ENCODE measurements around the gene USF2. TPM values are rescaled to one million over a fixed set of nuclear protein-coding genes. Genes with fewer than 3 reads are reported as not detected.

Gene USF2
- polyA plus RNA-seq, 1 donor (not counting 4 experiments of a cell fraction or from before 2014, with no cell fraction given): 53.8 TPM

GRCh38 chr19:35251456-35251855 is 17.3 kb upstream of the USF2 start:
- Histone ChIP-seq H2AFZ (ENCODE audit: control insufficient read depth, low read length) (no peak overlapping the region), H3K4me1 (ENCODE audit: control insufficient read depth, extremely low read depth, insufficient read depth, low read length) (peaks cover 13% of the 10 kb centered on the region), H3K27me3 (ENCODE audit: control insufficient read depth, extremely low read depth, insufficient read depth, low read length) (no peaks in the 10 kb centered on the region), H3K4me3 (ENCODE audit: control insufficient read depth in 2 of 3, extremely low read depth in 1 of 3, insufficient read depth in 2 of 3, low read depth in 1 of 3, low read length in 3 of 3) (no peak overlapping the region), H3K27ac (ENCODE audit: control insufficient read depth, insufficient read depth, low read length) (no peak overlapping the region), H3K9ac (ENCODE audit: control insufficient read depth, extremely low read depth, insufficient read depth, low read length) (no peak overlapping the region), H3K9me3 (ENCODE audit: control insufficient read depth, low read depth, low read length) (no peaks in the 10 kb centered on the region), H4K20me1 (ENCODE audit: control insufficient read depth, extremely low read depth, insufficient read depth, low read length) (peaks cover 2% of the 10 kb centered on the region), H3K79me2 (ENCODE audit: control insufficient read depth, insufficient read depth, low read length) (peaks cover 43% of the 10 kb centered on the region), H3K36me3 (ENCODE audit: control insufficient read depth in 2 of 2, extremely low read depth in 1 of 2, insufficient read depth in 2 of 2, low read length in 2 of 2) (peaks cover 22 to 31% of the 10 kb centered on the region in 2 experiments), H3K9me1 (ENCODE audit: control insufficient read depth, extremely low read depth, insufficient read depth, low read length) (no peaks in the 10 kb centered on the region), H3K4me2 (ENCODE audit: control insufficient read depth, extremely low read depth, insufficient read depth, low read depth, low read length) (no peak overlapping the region)
- no peak for TF ChIP-seq EZH2 (IDR thresholded peaks at IDR 0.05; ENCODE audit: low read length)
- no peak for TF ChIP-seq CTCF (optimal IDR thresholded peaks at IDR 0.05 in 1 of 3, IDR thresholded peaks at IDR 0.05 in 1 of 3, conservative IDR thresholded peaks at IDR 0.05 in 1 of 3; ENCODE audit: extremely low read depth in 1 of 3, insufficient read depth in 2 of 3, low read length in 3 of 3)
- dilution Hi-C loops (cut with MboI; ENCODE audit: extremely low pct_ligation_motif_present, low sequenced_read_pairs): no loop called here
- DNase-seq (ENCODE audit: low read depth, low spot score) (no peak), FAIRE-seq (no peak)

- no peak overlapping the region for H3K4me2 ChIP-seq (ENCODE audit: control insufficient read depth, extremely low read depth, insufficient read depth, low read depth, low read length)
- H3K36me3 ChIP-seq (ENCODE audit: control insufficient read depth in 2 of 2, extremely low read depth in 1 of 2, insufficient read depth in 2 of 2, low read length in 2 of 2): peaks cover 25 to 39% of the 10 kb centered on the region in 2 experiments
- no peak overlapping the region for H3K9ac ChIP-seq (ENCODE audit: control insufficient read depth, extremely low read depth, insufficient read depth, low read length)
- DNase-seq (ENCODE audit: low read depth, low spot score): no peak
- no peak for FAIRE-seq
- no peaks in the 10 kb centered on the region for H3K27me3 ChIP-seq (ENCODE audit: control insufficient read depth, extremely low read depth, insufficient read depth, low read length)
- no peak overlapping the region for H3K27ac ChIP-seq (ENCODE audit: control insufficient read depth, insufficient read depth, low read length)
- no peak overlapping the region for H2AFZ ChIP-seq (ENCODE audit: control insufficient read depth, low read length)
- peaks cover 2% of the 10 kb centered on the region for H4K20me1 ChIP-seq (ENCODE audit: control insufficient read depth, extremely low read depth, insufficient read depth, low read length)
- no peaks in the 10 kb centered on the region for H3K9me1 ChIP-seq (ENCODE audit: control insufficient read depth, extremely low read depth, insufficient read depth, low read length)
- dilution Hi-C loops (cut with MboI; ENCODE audit: extremely low pct_ligation_motif_present, low sequenced_read_pairs): no loop called here
- H3K79me2 ChIP-seq (ENCODE audit: control insufficient read depth, insufficient read depth, low read length): peaks cover 47% of the 10 kb centered on the region
- H3K9me3 ChIP-seq (ENCODE audit: control insufficient read depth, low read depth, low read length): no peaks in the 10 kb centered on the region
- H3K4me1 ChIP-seq (ENCODE audit: control insufficient read depth, extremely low read depth, insufficient read depth, low read length): peaks cover 7% of the 10 kb centered on the region
- H3K4me3 ChIP-seq (ENCODE audit: control insufficient read depth in 2 of 3, extremely low read depth in 1 of 3, insufficient read depth in 2 of 3, low read depth in 1 of 3, low read length in 3 of 3): no peak overlapping the region
- TF ChIP-seq CTCF (optimal IDR thresholded peaks at IDR 0.05 in 1 of 3, IDR thresholded peaks at IDR 0.05 in 1 of 3, conservative IDR thresholded peaks at IDR 0.05 in 1 of 3; ENCODE audit: extremely low read depth in 1 of 3, insufficient read depth in 2 of 3, low read length in 3 of 3) (no peak), EZH2 (IDR thresholded peaks at IDR 0.05; ENCODE audit: low read length) (no peak)
Observed at GRCh38 chr19:35253316-35254286, 15.2 kb upstream of the USF2 start.

Measured in keratinocyte (primary cell).